K562 (cell line): ENCODE data around the gene PRPF38A. TPM values are rescaled to one million over a fixed set of nuclear protein-coding genes. Genes with fewer than 3 reads are reported as not detected.

ENCODE experiments used
- ATAC-seq: fragments of 200-7000 bp; cut with Tn5 transposase; 3 replicates; pipeline ENCODE4 v1.9.1; 2020; ENCODE audit warnings: moderate library complexity
- BruUV-seq: library from RNA; stranded (reverse); fragments of 400-500 nt; replicated peaks from 2 replicates; lab custom pipeline; 2021; lab: Mats Ljungman, UMichigan
- CTCF ChIA-PET: fragments of 300-600 bp; formaldehyde crosslinking; extraction: SDS; loops from one replicate; lab custom pipeline; 2021; ENCODE audit warnings: low intra/inter-chr PET ratio; lab: Yijun Ruan, JAX
- POLR2A ChIA-PET: fragments of 300-600, 350-650 bp; sonication (Branson Sonifier 250); formaldehyde crosslinking; extraction: SDS; loops from one replicate; lab custom pipeline; 2021; ENCODE audit warnings: antibody characterized with exemption, inconsistent platforms; lab: Yijun Ruan, JAX
- DNase-seq, 4 experiments: peaks; one replicate each; pipeline versions ENCODE4 v3.0.0 to v3.0.0-alpha.2; 2011 to 2018; ENCODE audit warnings: low spot score in 3 of 4, mixed read lengths in 3 of 4; ENCODE audit errors: extremely low read depth in 1 of 4
- FAIRE-seq: peaks from 2 replicates; lab custom pipeline; 2011; peaks lifted over from hg19 to GRCh38; lab: Jason Lieb, UNC
- H2AFZ ChIP-seq: 2 replicates; pipeline ENCODE4 v1.6.0; 2011; ENCODE audit warnings: low read depth, low read length, control low read depth, inconsistent platforms
- H3K27ac ChIP-seq: fragments of 200-600 bp; 3 replicates; pipeline ENCODE4 v1.8.0; 2011; ENCODE audit warnings: low read depth, mild to moderate bottlenecking, control low read depth, inconsistent platforms, low read length, moderate library complexity, mixed read lengths; ENCODE audit errors: extremely low read depth
- H3K27me3 ChIP-seq, 2 experiments: fragments of 300-600 bp in 1 of 2; 2 replicates in 1 of 2; 3 replicates in 1 of 2; pipeline versions ENCODE4 v1.6.0 to v1.8.0; 2011; ENCODE audit warnings: inconsistent platforms in 2 of 2, low read length in 2 of 2, mild to moderate bottlenecking in 1 of 2, mixed read lengths in 1 of 2, moderate library complexity in 1 of 2; ENCODE audit not compliant: control insufficient read depth in 2 of 2, insufficient read depth in 2 of 2
- H3K36me3 ChIP-seq: fragments of 300-600 bp; 3 replicates; pipeline ENCODE4 v1.8.0; 2011; ENCODE audit warnings: mild to moderate bottlenecking, low read length, inconsistent platforms; ENCODE audit not compliant: control insufficient read depth, insufficient read depth
- H3K4me1 ChIP-seq, 2 experiments: fragments of 200-600 bp in 1 of 2; replicated peaks in 1 of 2; 2 replicates in 1 of 2; 3 replicates in 1 of 2; pipeline versions ENCODE4 v1.5.1 to v1.8.0; 2011; ENCODE audit warnings: inconsistent platforms in 2 of 2, low read length in 2 of 2, mild to moderate bottlenecking in 1 of 2, mixed read lengths in 1 of 2, moderate library complexity in 1 of 2; ENCODE audit not compliant: control insufficient read depth in 2 of 2, insufficient read depth in 2 of 2
- H3K4me2 ChIP-seq: 2 replicates; pipeline ENCODE4 v1.6.1; 2011; ENCODE audit warnings: low read length, control low read depth, inconsistent platforms, mixed read lengths; ENCODE audit not compliant: insufficient read depth
- H3K4me3 ChIP-seq: fragments of 200-600 bp; sonication (generic), shearing (Covaris generic); 2 replicates; pipeline ENCODE4 v1.5.1; 2016; ENCODE audit warnings: control low read depth, inconsistent platforms
- H3K79me2 ChIP-seq: fragments of 200-600 bp; 3 replicates; pipeline ENCODE4 v1.8.0; 2011; ENCODE audit warnings: low read length, inconsistent platforms; ENCODE audit not compliant: control insufficient read depth, insufficient read depth
- H3K9ac ChIP-seq, 2 experiments: 2 replicates each; pipeline versions ENCODE4 v1.6.0 to v1.6.1; 2011; ENCODE audit warnings: low read depth in 2 of 2, low read length in 2 of 2, control low read depth in 1 of 2, inconsistent platforms in 1 of 2, mild to moderate bottlenecking in 1 of 2, mixed read lengths in 1 of 2; ENCODE audit not compliant: insufficient read depth in 1 of 2
- H3K9me1 ChIP-seq: one replicate; pipeline ENCODE4 v1.6.0; 2011; ENCODE audit warnings: inconsistent platforms, mild to moderate bottlenecking, low read length, moderate library complexity; ENCODE audit not compliant: control insufficient read depth, insufficient read depth
- H3K9me3 ChIP-seq: replicated peaks from 2 replicates; pipeline ENCODE4 v1.5.1; 2011; ENCODE audit warnings: low read depth, low read length, inconsistent platforms; ENCODE audit not compliant: control insufficient read depth, insufficient read depth
- H4K20me1 ChIP-seq: replicated peaks from 2 replicates; pipeline ENCODE4 v1.6.1; 2011; ENCODE audit warnings: low read length, inconsistent platforms, mixed read lengths; ENCODE audit not compliant: control insufficient read depth, insufficient read depth
- CHCHD3 ChIP-seq: fragments of 250-450 bp; sonication (Bioruptor Pico); IDR thresholded peaks from 2 replicates; pipeline ENCODE4 v2.1.2; 2022; ENCODE audit warnings: mild to moderate bottlenecking
- ETS2 ChIP-seq: IDR thresholded peaks from 2 replicates; pipeline ENCODE4 v1.6.1; 2016; ENCODE audit warnings: borderline replicate concordance, missing genetic modification characterization, mild to moderate bottlenecking, moderate library complexity, missing compliant biosample characterization; ENCODE audit not compliant: poor library complexity, severe bottlenecking
- FOXJ3 ChIP-seq: sonication (generic); formaldehyde crosslinking; IDR thresholded peaks from 2 replicates; pipeline ENCODE4 v1.4.0; 2020; ENCODE audit warnings: mild to moderate bottlenecking, missing genetic modification reagents
- FOXK2 ChIP-seq, 2 experiments: fragments of 450-650 bp; IDR thresholded peaks in 1 of 2; conservative IDR thresholded peaks in 1 of 2; 2 replicates each; pipeline ENCODE4 v1.6.1; 2016; ENCODE audit warnings: low read depth in 2 of 2, mild to moderate bottlenecking in 1 of 2
- GABPA ChIP-seq: fragments of 200-800 bp; sonication (Bioruptor generic); conservative IDR thresholded peaks from 2 replicates; pipeline ENCODE4 v1.6.1; 2016; ENCODE audit warnings: low read depth, missing genetic modification characterization, missing compliant biosample characterization
- GATA2 ChIP-seq: sonication (generic); formaldehyde crosslinking; IDR thresholded peaks from 2 replicates; pipeline ENCODE4 v1.4.0; 2020; ENCODE audit warnings: mild to moderate bottlenecking, missing genetic modification reagents
- HNRNPH1 ChIP-seq: fragments of 200-400 bp; formaldehyde crosslinking; optimal IDR thresholded peaks from 2 replicates; pipeline ENCODE3; 2017; ENCODE audit warnings: low read depth, mild to moderate bottlenecking, low read length, moderate library complexity
- JUN ChIP-seq, 2 experiments: sonication (generic) in 1 of 2; formaldehyde crosslinking in 1 of 2; IDR thresholded peaks; 2 replicates each; pipeline versions ENCODE4 v1.6.1 to v1.8.0; 2012 to 2022; ENCODE audit warnings: borderline replicate concordance in 2 of 2, mild to moderate bottlenecking in 2 of 2, improper control_type of control experiment in 1 of 2, low read depth in 1 of 2, low read length in 1 of 2, missing genetic modification reagents in 1 of 2
- MYC ChIP-seq, 2 experiments: fragments of 250-450 bp in 1 of 2; sonication (Bioruptor Pico) in 1 of 2; IDR thresholded peaks; 2 replicates each; pipeline versions ENCODE4 v1.5.1 to v1.6.1; 2012 to 2021; ENCODE audit warnings: low read depth in 2 of 2, borderline replicate concordance in 1 of 2, improper control_type of control experiment in 1 of 2, low read length in 1 of 2, mild to moderate bottlenecking in 1 of 2, moderate library complexity in 1 of 2
- NFIX ChIP-seq: fragments of 250-450 bp; sonication (Bioruptor Pico); IDR thresholded peaks from 2 replicates; pipeline ENCODE4 v1.4.0; 2020; ENCODE audit warnings: low read depth, mild to moderate bottlenecking, moderate library complexity
- NFYB ChIP-seq: IDR thresholded peaks from 2 replicates; pipeline ENCODE4 v1.6.1; 2011; ENCODE audit warnings: mild to moderate bottlenecking, moderate library complexity; ENCODE audit not compliant: insufficient read length; ENCODE audit errors: extremely low read depth
- POLR2AphosphoS5 ChIP-seq: IDR thresholded peaks from 2 replicates; pipeline ENCODE4 v1.6.1; 2011; ENCODE audit warnings: mild to moderate bottlenecking, low read depth, low read length, moderate library complexity; ENCODE audit not compliant: control insufficient read depth, insufficient read depth
- RBFOX2 ChIP-seq: fragments of 200-400 bp; formaldehyde crosslinking; IDR thresholded peaks from 2 replicates; pipeline ENCODE4 v1.6.1; 2017; ENCODE audit warnings: low read depth, mild to moderate bottlenecking, low read length, moderate library complexity
- SIX5 ChIP-seq, 2 experiments: IDR thresholded peaks; 2 replicates each; pipeline ENCODE4 v1.6.1; 2011; ENCODE audit warnings: low read length in 2 of 2, borderline replicate concordance in 1 of 2, low read depth in 1 of 2, mild to moderate bottlenecking in 1 of 2, moderate library complexity in 1 of 2; ENCODE audit not compliant: insufficient read depth in 1 of 2
- TCF3 ChIP-seq: sonication (generic); formaldehyde crosslinking; IDR thresholded peaks from 2 replicates; pipeline ENCODE4 v1.4.0; 2020; ENCODE audit warnings: mild to moderate bottlenecking, missing genetic modification reagents
- ZNF551 ChIP-seq: fragments of 250-450 bp; sonication (Bioruptor Pico); IDR thresholded peaks from 2 replicates; pipeline ENCODE4 v1.5.0; 2021; ENCODE audit warnings: mild to moderate bottlenecking, moderate library complexity
- WGBS: fragments of 100-300 bp; shearing (Covaris generic); methylation state at CpG from one replicate; pipeline ENCODE4 v1.1.6; 2016; ENCODE audit warnings: low coverage, mixed read lengths; ENCODE audit not compliant: insufficient coverage; ENCODE audit errors: missing lambda C conversion rate; 5-methylcytosine and 5-hydroxymethylcytosine counted together
- in situ Hi-C: fragments of 300-500 bp; cut with MboI; formaldehyde crosslinking; loops from 4 replicates; pipeline ENCODE4 v1.15.0; 2018; ENCODE audit warnings: inconsistent platforms, mixed read lengths
- intact Hi-C: fragments of 100-400 bp; cut with micrococcal nuclease; formaldehyde crosslinking; loops from 2 replicates; pipeline ENCODE4 v1.14.2; 2022
- polyA plus RNA-seq, 8 experiments: library from polyadenylated mRNA; depleted of rRNA in 4 of 8; stranded (reverse) in 5 of 8; unstranded in 3 of 8; fragments of >200 nt; fragmentation: Nextera tagmentation in 2 of 8; fragmentation: Illumina TruSeq in 1 of 8; extraction: Ambion mirVana in 2 of 8; extraction: Trizol in 1 of 8; gene quantifications; 2 replicates each; pipeline versions ENCODE4 v1.2.1 to v1.2.3, GENCODE V29; 2011 to 2014; ENCODE audit warnings: inconsistent platforms in 1 of 8, missing spikeins in 1 of 8
- total RNA-seq, 7 experiments: library from RNA; depleted of rRNA in 6 of 7; stranded (reverse); fragments of >200 nt in 6 of 7; fragmentation: Illumina TruSeq in 2 of 7; extraction: Trizol in 2 of 7; gene quantifications; 2 replicates each; pipeline versions ENCODE4 v1.2.1 to v1.2.3, GENCODE V29; 2011 to 2021; ENCODE audit warnings: low replicate concordance in 1 of 7
- TF ChIP-seq, protein P1 (sequence below): fragments of 450-650 bp; IDR thresholded peaks from 2 replicates; pipeline ENCODE4 v1.6.1; 2017; ENCODE audit warnings: antibody characterized with exemption, mild to moderate bottlenecking

Gene PRPF38A
- total and polyA plus RNA-seq, 9 of the 15 experiments (the other 6 are each of a cell fraction or from before 2014, with no cell fraction given), result 53.6 to 198 (median 89.2) TPM

DNA sequence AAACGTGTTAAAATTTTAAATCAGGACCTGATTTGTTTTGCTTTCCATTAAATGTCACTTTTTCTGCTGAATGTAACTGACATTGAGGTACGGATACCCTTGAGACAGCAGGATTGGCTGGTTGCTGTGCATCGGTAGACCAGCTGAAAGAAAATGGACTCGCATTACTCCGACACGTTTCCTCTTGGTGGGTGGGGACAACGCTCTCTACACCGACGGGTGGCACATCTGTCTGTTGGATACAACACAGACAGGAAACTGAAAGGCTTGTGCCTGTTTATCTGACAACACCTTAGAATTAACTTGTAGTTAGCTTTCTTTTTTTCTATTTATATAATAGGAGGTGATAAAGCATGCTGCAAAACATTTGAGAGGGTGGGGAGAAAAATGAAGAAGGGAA, 19.4 kb downstream of the PRPF38A start:
- 12% methylated on average over 9 of the region's 9 CpGs for WGBS
- Histone ChIP-seq H3K27me3 (no peaks in the 10 kb centered on the region), H3K27ac (peak overlapping the region; percentile 56; the same call in 2 of the 3 replicates), H3K9ac (no peak overlapping the region), H3K4me1 (peaks cover 0 to 21% of the 10 kb centered on the region in 2 experiments; a peak in 4 of 5 replicates), H3K9me1 (no peaks in the 10 kb centered on the region), H4K20me1 (no peaks in the 10 kb centered on the region), H3K9me3 (no peaks in the 10 kb centered on the region), H2AFZ (peak overlapping the region; percentile 35), H3K79me2 (no peaks in the 10 kb centered on the region), H3K4me3 (no peak overlapping the region), H3K36me3 (peaks cover 53% of the 10 kb centered on the region), H3K4me2 (peak overlapping the region; percentile 9; the same call in 1 of the 2 replicates)
- no TSS peak for BruUV-seq
- FAIRE-seq (peak; percentile 35), DNase-seq (peak in 2 of 4 experiments; percentile 57 to 59), ATAC-seq (peak; percentile 82)
- in situ Hi-C loops (no loop called here), intact Hi-C loops (no loop called here)
- ChIA-PET CTCF (no interaction called here), POLR2A (interaction anchor here (0.5 to 2.1 kb wide), 6 partner anchors 9 to 238 kb away, joined by 3 to 10 read pairs (median 6); partner anchors contain the start of genes ORC1 and PRPF38A)
- TF ChIP-seq GATA2 (CRISPR knock-in tag) (no peak), GABPA (tag) (peak; percentile 17; the same call in 1 of the 2 replicates), CHCHD3 (CRISPR knock-in tag) (no peak), NFIX (no peak), POLR2AphosphoS5 (0 out of 2 replicates have a peak, but pooled peaks have one; percentile 0), HNRNPH1 (no peak), ETS2 (tag) (no peak), NFYB (no peak), FOXK2 (conservative IDR thresholded peaks at IDR 0.05 in 1 of 2, IDR thresholded peaks at IDR 0.05 in 1 of 2; ENCODE audit: low read depth in 2 of 2) (no peak), SIX5 (IDR thresholded peaks at IDR 0.05; ENCODE audit: borderline replicate concordance in 1 of 2, insufficient read depth in 1 of 2, low read depth in 1 of 2, low read length in 2 of 2) (no peak), TCF3 (CRISPR knock-in tag) (0 out of 2 replicates have a peak, but pooled peaks have one; percentile 19), RBFOX2 (no peak), MYC (IDR thresholded peaks at IDR 0.05; ENCODE audit: low read depth, low read length) (0 out of 2 replicates have a peak, but pooled peaks have one; percentile 36), MYC (CRISPR knock-in tag; IDR thresholded peaks at IDR 0.05; ENCODE audit: borderline replicate concordance, low read depth) (0 out of 2 replicates have a peak, but pooled peaks have one; percentile 18), FOXJ3 (no peak), ZNF551 (no peak), JUN (IDR thresholded peaks at IDR 0.05; ENCODE audit: borderline replicate concordance, low read depth, low read length) (no peak), JUN (CRISPR knock-in tag; IDR thresholded peaks at IDR 0.05; ENCODE audit: borderline replicate concordance) (no peak)
- TF ChIP-seq, protein P1, sequence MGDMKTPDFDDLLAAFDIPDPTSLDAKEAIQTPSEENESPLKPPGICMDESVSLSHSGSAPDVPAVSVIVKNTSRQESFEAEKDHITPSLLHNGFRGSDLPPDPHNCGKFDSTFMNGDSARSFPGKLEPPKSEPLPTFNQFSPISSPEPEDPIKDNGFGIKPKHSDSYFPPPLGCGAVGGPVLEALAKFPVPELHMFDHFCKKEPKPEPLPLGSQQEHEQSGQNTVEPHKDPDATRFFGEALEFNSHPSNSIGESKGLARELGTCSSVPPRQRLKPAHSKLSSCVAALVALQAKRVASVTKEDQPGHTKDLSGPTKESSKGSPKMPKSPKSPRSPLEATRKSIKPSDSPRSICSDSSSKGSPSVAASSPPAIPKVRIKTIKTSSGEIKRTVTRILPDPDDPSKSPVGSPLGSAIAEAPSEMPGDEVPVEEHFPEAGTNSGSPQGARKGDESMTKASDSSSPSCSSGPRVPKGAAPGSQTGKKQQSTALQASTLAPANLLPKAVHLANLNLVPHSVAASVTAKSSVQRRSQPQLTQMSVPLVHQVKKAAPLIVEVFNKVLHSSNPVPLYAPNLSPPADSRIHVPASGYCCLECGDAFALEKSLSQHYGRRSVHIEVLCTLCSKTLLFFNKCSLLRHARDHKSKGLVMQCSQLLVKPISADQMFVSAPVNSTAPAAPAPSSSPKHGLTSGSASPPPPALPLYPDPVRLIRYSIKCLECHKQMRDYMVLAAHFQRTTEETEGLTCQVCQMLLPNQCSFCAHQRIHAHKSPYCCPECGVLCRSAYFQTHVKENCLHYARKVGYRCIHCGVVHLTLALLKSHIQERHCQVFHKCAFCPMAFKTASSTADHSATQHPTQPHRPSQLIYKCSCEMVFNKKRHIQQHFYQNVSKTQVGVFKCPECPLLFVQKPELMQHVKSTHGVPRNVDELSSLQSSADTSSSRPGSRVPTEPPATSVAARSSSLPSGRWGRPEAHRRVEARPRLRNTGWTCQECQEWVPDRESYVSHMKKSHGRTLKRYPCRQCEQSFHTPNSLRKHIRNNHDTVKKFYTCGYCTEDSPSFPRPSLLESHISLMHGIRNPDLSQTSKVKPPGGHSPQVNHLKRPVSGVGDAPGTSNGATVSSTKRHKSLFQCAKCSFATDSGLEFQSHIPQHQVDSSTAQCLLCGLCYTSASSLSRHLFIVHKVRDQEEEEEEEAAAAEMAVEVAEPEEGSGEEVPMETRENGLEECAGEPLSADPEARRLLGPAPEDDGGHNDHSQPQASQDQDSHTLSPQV, result peak; percentile 30; the same call in 1 of the 2 replicates
